Measurements from ENCODE around the gene ESR1.

DNA sequence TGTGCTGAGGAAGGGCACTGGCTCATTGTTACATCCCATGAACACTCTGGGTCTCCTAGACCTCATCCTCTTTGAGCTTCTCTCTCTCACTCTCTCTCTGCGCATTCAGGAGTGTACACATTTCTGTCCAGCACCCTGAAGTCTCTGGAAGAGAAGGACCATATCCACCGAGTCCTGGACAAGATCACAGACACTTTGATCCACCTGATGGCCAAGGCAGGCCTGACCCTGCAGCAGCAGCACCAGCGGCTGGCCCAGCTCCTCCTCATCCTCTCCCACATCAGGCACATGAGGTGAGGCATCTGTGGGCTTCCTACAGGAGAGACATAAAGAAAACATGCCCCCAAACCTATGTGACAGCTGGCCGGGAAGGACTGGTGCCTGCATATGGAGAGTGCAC lies 286.8 kb downstream of the ESR1 start:
- TF ChIP-seq, protein P1, sequence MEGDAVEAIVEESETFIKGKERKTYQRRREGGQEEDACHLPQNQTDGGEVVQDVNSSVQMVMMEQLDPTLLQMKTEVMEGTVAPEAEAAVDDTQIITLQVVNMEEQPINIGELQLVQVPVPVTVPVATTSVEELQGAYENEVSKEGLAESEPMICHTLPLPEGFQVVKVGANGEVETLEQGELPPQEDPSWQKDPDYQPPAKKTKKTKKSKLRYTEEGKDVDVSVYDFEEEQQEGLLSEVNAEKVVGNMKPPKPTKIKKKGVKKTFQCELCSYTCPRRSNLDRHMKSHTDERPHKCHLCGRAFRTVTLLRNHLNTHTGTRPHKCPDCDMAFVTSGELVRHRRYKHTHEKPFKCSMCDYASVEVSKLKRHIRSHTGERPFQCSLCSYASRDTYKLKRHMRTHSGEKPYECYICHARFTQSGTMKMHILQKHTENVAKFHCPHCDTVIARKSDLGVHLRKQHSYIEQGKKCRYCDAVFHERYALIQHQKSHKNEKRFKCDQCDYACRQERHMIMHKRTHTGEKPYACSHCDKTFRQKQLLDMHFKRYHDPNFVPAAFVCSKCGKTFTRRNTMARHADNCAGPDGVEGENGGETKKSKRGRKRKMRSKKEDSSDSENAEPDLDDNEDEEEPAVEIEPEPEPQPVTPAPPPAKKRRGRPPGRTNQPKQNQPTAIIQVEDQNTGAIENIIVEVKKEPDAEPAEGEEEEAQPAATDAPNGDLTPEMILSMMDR (IDR thresholded peaks at IDR 0.05): no peak
- TF ChIP-seq POLR2A (IDR thresholded peaks at IDR 0.05) (no peak), EP300 (IDR thresholded peaks at IDR 0.05) (no peak)

All from tibial nerve (tissue), 4 donors.